SIG-M5 treated with dmso at 0.1 percent for 504 hours (cell line): ENCODE measurements around the gene PHACTR4.
"Not testable (repeated sequence)": the region's sequence is repeated elsewhere in the genome, so short reads cannot be mapped to it uniquely, and the experiment has no call there.

Experiments
- DNase-seq: peaks from one replicate; lab custom pipeline; 2025; ENCODE audit not compliant: unreplicated experiment; lab: John Stamatoyannopoulos, UW

The PHACTR4 gene

DNA sequence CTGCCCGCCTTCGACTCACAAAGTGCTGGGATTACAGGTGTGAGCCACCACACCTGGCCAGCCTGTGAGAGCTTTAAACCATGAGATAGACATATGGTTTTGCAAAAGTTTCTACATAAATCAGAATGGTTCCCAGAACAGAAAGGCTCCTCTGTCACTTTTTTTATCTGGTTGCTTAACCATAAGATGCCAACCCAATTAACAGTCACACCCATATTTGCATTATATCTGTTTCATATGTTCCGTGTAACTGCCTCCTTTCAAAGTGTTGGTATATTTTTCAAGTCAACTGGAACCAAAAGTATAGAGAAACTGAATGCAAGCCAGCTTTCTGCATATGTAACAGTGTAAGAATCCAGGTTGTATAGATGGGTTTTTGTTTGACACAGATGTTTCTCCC is 112.6 kb downstream of the PHACTR4 start:
- no peak for DNase-seq

DNA sequence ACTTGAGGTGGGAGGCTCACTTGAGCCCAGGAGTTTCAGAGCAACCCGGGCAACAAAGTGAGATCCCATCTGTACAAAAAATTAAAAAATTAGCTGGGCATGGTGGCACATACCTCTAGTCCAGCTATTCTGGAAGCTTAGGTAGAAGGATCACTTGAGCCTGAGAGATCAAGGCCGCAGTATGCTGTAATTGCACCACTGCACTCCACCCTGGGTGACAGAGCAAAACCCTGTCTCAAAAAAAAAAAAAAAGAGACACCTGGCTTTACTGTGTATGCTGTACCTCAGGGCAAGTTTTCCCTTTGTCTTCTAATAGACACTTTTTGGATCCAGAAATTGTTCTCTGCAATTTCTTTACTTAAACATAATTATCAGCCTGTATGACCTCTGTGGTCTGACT is 113.2 kb downstream of the PHACTR4 start:
- DNase-seq, result no peak

DNA sequence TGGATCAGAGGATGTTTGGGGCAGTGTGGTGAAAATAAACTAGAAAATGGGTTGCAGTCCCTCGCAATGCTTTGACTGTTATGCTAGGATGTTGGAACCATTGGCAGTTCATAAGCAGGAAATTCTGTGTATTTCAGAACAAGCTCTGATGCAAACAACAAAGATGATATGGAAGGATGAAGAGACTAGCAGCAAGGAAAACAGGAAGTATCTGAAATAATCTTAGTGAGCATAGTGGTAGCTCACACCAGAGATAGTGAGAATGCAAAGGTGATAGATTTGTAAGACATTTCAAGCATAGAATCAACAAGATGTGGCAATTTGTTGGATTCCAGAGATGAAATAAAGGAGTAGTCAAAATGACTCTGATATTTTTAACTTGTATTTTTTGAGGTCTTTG is 125.2 kb downstream of the PHACTR4 start:
- DNase-seq, result no peak

DNA sequence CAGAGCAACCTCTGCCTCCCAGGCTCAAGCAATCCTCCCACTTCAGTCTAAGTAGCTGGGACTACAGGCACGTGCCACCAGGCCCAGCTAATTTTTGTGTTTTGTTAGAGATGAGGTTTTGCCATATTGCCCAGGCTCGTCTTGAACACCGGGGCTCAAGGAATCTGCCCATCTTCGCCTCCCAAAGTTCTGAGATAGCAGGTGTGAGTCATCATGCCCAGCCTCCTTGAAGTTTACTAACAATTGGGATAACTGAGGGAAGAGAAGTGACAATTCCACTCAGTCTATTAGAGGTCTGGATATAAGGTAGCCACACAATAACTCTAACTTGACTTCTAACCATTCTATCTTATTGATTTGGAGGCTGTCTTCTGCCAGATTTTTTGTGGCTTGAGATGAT is 130.0 kb downstream of the PHACTR4 start:
- DNase-seq, result no peak

DNA sequence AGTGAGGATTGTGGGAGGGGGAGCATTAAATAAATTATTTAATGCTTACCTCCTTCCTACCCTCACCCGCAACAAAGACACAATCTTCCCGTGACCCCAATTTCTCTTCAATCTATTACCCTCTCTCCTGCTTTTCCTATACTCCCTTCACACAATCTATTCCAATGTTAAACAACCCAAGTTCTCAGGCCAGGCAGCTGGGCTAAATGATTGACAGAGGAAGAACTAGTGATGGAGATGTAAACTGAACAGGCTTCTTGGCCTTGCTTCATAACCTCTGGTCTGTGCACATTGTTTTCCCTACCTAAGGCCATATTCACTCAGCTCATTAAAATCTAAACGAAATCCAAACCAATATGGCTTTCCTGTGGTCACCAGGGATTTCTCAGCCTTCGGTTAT is 132.4 kb downstream of the PHACTR4 start:
- DNase-seq, result no peak

DNA sequence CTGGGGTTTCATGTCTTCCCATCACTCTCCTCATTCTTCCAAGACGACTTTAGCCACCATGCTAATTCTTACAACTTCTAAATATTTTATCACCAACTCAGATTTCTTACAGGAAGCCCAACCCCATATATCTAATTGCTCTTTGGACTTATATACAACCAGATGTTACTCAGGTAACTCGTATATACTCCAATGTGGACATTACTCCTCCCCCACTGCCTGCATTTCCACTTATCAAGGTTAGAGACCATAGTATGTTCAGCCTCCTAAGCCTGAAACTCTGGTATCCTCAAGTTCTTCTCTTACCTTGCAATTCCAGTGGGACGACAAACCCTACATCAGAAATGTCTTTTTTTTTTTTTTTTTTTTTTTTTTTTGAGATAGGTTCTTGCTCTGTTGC is 133.6 kb downstream of the PHACTR4 start:
- DNase-seq, result no peak

DNA sequence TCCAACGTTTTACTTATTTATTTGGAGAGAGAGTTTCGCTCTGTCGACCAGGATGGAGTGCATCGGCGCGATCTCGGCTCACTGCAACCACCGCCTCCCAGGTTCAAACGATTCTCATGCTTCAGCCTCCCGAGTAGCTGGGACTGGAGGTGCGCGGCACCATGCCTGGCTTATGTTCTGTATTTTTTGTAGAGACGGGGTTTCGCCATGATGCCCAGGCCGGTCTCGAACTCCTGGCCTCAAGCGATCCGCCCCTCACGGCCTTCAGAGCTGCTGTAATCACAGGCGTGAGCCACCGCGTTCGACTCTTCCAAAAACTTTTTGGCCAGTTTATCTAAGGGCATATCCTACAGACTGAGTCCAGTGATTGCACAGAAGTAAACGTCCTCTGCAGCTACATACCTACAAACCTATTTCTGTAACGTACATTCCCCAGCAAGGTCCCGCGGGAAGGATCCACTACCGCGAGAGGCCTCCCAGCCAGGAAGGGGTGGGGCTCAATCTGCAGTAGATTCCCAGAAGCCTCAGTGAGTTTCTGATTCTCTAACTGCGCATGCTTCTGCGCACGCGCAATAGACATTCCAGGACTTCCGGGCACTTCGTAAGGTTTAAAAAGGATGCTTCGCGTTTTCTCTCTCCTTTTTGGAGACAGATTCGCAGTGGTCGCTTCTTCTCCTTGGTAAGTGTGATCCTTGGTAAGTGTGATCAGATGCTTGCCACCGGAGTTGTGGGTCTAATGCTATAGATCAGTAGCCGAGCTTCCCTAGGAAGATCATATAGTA is 136.1 kb downstream of the PHACTR4 start, which contains the start of gene RCC1:
Gene RCC1, plus strand, starts transcription at position 638 of the 782 bp plus-strand sequence. CDS start 23,824 bp downstream, outside the sequence.
- peak; percentile 96 for DNase-seq

DNA sequence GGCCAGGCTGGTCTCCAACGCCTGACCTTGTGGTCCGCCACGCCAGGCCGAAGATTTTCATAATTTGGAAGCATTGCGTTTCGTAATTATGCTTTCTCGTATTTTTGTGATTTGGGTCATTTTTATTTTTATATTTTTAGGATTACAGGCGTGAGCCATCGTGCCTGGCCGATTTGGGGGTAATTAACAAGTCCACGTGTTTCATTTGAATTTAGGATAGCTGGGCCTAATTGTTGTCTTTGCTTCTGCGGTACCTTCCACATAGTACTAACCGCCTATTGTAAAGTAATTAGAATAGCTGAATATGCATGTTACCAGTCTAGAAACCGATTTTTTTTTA is 137.3 kb downstream of the PHACTR4 start:
- DNase-seq, result no peak

DNA sequence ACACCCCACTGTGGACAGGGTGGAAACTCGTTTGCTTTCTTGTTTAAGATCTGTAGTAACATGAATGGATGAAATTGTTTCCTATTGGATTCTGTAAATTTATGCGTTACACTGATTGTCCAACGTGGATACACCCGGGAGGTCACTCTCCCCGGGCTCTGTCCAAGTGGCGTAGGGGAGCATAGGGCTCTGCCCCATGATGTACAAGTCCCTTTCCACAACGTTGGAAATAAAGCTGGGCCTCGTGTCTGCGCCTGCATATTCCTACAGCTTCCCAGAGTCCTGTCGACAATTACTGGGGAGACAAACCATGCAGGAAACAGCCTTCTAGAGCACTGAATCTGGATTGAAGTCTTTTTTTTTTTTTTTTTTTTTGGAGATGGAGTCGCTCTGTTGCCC is 137.7 kb downstream of the PHACTR4 start:
- peak; percentile 23 for DNase-seq

DNA sequence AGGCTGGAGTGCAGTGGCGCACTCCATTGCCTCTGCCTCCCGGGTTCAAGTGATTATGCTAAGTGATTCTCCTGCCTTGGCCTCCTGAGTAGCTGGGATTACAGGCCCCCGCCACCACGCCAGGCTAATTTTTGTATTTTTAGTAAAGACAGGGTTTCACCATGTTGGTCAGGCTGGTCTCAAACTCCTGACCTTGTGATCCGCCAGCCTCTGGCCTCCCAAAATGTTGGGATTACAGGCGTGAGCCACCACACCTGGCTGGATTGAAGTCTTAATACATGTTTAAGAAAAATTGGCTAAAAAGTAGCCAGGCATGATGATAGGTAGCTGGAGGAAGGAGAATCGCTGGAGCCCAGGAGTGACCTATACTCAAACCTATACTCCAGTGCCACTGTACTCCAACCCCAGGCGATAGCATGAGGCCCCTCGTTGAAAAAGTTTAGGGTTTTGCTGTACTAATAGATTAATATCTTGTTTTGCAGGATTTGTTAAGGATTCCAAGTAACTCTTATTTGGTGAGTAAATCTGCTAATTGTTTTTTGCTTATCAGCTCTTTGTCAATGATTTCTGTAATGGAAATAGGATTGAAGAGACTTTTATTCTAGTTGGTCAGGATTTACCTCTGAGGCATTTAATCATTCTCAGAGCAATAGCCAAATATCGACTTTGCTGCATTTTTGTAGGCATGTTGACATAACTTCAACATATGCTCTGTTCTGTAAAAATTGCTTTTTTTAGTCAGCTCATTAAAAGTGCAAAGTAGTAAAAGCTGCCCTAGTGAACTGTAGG is 138.3 kb downstream of the PHACTR4 start:
- no peak for DNase-seq

DNA sequence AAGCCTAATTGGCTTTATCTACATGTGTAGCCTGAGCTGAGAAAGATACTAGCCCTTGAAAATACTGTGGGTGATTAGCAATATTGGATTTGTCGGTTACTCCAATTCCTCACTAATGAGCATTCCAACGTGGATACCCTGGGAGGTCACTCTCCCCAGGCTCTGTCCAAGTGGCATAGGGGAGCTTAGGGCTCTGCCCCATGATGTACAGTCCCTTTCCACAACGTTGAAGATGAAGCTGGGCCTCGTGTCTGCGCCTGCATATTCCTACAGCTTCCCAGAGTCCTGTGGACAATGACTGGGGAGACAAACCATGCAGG is 138.9 kb downstream of the PHACTR4 start:
- no peak for DNase-seq

DNA sequence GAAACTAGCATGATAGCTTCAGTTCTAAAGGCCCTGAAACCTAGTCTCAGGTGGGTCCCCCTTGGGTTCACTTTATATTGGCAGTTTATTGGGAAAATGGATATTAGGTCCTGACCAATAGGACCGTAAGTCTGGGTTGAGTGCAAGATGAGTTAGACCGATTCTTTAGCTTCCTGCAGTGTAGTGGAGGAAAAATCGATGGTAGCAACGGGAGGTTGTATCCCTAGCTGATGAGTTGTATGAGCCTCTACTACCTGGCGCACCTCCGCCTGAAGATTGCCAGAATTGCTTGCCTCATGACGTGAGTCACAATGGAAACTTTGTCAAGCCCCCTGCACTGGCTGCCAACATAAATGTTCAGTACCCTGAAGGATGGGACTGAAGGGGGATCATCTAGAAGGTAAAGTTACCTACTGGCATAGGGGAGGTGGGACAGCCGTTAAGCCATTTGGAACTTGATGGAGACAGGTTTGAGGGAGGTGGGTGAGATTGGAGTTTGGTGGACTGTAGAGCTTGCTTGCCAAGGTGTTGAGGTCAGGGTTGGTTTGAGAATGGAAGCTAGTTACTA is 140.2 kb downstream of the PHACTR4 start:
- peak; percentile 22 for DNase-seq

DNA sequence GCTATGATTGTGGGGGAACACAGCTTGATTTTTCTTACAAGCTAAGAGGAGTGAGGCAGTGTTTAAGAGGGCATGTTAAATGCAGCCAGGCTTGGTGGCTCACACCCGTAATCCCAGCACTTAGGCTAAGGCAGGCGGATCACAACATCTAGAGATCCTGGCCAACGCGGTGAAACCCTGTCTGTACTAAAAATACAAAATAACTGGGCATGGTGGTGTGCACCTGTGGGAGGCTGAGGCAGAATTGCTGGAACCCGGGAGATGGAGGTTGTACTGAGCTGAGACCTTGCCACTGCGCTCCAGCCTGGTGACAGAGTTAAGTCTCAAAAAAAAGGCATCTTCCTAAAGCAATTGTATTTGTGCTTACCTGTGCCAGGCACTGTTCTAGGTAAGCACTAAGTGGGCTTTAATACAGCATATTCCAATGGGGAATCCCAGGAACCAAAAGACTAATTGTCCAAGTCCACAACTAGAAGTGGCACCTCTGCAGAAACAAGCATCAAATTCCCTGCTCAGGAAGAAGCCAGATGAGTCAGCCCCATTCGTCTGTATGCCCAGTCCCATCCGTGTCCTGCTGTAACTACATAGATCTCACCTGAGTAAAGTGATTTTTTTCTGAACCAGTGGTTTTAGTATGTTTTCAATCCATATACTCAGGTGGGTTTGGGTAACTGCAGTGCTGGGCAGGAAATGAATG is 140.9 kb downstream of the PHACTR4 start:
- no peak for DNase-seq

DNA sequence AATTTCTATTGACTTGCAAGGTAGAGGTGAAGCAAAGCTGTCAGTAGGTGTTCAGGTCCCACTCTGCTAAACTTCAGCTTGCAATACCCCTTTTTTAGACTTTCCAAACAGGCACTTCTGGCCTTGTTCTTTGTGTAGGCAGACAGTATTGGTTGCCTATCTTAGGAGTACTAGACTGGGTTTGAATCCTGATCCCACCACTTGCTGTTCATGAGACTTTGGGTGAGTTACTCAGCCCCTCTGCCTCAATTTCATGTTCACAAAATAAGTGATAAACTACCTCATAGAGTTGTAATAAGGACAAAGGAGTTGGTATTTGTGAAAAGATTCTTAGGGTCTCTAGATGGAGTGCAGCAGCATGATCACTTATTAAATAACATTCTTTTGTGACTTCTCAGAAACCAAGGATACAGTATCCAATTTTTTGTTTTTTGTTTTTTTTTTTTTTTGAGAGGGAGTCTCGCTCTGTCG is 141.5 kb downstream of the PHACTR4 start:
- peak; percentile 48 for DNase-seq

DNA sequence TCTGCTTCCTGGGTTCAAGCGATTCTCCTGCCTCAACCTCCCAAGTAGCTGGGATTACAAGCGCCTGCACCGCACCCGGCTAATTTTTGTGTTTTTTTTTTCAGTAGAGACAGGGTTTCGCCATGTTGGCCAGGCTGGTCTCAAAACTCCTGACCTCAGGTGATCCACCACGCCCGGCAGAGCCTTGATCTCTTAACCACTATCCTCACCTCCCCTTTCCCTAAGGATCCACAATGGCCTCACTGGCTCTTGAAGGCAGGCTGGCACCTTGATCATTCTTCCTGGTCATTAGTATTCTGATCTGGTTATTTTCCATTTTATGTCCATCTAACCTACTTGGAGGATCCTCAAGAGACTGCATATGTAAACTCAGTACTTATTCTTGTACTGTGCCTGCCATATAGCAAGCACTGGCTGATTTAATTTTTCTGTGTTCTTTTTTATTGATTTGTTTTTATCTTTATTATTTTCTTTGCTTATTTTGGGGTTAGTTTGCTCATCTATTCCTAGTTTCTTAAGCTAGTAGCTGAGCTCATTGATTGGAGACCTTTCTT is 142.6 kb downstream of the PHACTR4 start:
- no peak for DNase-seq

DNA sequence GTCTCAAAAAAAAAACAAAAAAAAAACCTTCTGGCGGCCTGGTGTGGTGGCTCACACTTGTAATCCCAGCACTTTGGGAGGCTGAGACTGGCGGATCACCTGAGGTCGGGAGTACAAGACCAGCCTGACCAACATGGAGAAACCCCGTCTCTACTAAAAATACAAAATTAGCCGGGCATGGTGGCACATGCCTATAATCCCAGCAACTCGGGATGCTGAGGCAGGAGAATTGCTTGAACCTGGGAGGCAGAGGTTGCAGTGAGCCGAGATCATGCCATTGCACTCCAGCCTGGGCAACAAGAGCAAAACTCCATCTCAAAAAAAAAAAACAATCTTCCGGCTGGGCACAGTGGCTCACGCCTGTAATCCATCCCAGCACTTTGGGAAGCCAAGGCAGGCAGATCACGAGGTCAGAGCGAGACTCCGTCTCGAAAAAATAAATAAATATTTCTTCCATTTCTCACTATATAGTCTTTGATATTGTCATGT is 144.9 kb downstream of the PHACTR4 start:
- not testable (repeated sequence) for DNase-seq

DNA sequence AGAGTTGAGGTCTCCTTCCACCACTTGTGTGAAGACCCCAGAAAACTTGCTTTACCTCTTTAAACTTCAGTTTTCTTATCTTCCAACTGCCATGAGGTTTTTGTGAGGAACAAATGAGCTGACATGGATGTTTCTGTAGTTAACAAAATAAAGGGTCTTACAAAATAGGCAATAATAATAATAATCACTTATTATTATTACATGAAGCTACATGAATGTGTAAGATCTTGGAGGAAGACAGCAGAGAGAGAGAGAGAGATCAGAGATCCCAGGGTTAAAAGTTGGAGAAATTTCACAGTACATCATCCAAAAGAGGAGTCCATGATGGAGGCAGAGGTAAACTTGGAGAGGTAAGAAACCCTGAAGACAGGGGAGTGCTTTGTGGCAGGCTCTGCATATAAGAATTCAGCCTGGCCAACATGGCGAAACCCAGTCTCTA is 147.0 kb downstream of the PHACTR4 start:
- peak; percentile 17 for DNase-seq

DNA sequence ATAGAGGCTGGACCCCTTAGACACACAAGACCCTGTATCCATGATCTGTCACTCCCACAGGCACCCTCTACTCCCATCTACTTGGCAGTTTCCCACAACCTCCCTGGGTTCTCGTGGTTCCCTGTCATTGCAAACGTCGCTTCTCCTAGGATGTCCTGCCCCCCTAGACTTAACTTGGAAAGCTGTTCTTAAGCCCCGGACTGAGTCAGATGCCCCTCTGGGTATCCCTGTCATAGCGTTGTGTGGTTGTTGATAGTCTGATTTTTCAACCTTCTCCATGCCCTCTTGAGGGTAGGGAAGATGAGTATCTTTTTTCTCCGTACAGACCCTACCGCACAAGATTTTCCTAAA is 148.1 kb downstream of the PHACTR4 start:
- peak; percentile 61 for DNase-seq

DNA sequence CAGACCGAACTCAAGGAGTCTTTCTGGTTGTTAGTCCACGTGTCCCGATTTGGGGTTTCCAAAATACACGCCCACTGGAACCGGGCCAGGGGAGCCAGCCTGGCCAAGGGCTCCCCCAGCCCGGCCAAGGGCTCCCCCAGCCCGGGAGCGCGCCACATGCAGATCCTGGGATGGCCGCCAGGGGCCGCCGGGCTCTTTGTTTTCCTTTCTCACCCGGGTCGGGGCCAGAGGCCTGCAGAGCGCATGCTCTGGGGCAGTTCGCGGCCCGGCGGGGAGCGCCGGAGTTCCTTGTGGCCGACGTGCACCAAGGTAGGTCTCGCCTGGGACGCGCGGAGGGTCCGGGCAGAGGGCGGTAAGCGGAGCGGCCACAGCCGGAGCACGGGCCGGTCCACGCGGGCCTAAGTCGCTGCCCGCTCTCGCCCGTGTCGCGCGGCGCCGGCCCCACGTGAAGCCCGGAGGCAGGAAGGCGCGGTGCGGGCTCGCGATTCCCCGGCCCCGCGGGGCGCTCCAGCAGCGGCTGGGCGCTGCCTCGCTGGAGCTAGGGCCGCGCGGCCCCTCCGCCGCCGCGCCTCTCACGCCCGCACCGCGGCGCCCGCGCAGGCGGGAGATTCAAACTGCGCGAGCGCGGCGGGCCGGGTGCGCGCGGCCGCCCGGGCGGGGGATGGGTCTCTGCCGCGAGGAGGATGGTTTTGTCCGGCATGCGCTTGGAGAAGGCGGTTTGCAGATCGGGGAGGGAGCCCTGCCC is 148.6 kb downstream of the PHACTR4 start:
- peak; percentile 80 for DNase-seq

DNA sequence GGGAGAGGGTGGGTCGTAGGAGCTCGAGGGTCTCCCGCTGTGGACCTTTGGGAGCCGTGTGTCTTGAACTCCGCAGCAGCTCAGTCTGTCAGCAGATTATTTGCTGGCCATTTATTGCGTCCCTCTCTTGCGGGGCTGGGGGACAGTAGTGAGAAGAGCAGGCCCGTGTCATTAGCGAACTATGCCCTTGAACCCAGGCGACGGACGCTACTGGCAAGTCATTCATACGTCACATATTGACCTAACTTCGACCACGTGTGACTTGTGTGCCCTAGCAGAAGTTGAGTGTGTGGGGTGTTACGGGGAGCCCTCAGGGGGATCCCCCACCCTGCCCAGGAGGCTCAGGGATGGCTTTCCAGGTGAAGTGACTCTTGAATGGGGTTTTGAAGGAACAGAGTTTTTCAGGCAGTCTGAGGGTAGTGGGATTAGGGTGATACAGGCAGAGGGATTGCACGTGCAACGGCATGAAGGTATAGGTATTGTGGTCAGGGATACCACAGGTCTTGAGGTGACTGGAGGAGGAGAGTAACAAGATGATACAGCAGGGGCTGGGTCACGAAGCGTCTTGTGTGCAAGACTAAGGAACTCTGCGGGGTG is 149.3 kb downstream of the PHACTR4 start:
- DNase-seq, result peak; percentile 54
